AG08395 (cell line): ENCODE measurements around the gene MFSD2A.
"Not testable (repeated sequence)": the region's sequence is repeated elsewhere in the genome, so short reads cannot be mapped to it uniquely, and the experiment has no call there.

Source experiments
- DNase-seq: peaks from one replicate; pipeline ENCODE4 v3.0.0; 2012; ENCODE audit warnings: mixed read lengths, low spot score

The MFSD2A gene

DNA sequence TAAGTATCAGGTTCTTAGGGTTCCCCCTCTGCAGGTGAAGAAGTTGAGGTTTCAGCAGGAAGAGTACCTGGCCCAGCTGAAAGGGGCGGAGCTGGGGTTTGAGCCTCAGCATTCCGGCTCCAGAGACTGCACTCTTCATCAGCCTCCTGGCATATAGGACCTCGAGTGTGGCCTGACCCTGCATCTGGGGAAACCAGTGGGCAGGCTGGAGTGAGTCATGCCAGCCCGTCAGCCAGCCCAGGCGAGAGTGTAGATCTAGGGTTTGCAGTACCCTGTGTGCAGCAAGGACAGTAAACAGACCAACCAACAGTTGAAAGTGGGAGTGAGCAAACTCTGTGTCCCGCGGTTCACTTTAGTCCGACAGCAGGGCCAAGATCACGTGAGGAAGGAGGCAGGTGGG is 14.1 kb downstream of the MFSD2A start:
- DNase-seq = no peak

DNA sequence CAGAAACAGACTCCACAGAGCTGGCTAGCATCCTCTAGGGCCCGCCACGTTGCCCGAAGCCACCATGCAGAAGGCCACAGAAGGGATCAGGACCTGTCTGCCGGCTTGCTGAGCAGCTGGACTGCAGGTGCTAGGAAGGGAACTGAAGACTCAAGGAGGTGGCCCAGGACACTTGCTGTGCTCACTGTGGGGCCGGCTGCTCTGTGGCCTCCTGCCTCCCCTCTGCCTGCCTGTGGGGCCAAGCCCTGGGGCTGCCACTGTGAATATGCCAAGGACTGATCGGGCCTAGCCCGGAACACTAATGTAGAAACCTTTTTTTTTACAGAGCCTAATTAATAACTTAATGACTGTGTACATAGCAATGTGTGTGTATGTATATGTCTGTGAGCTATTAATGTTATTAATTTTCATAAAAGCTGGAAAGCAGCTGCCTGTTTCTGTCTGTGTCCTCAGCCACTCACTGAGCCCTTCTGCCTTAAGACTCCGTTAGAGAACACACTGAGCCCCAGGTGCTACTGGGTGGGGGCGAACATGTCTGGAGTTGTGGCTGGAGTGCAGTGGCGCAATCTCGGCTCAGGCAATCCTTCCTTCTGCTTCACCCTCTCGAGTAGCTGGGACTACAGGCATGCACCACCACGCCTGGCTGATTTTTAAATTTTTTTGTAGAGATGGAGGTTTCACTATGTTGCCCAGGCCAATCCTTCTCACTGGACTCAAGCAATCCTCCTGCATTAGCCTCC is 14.8 kb downstream of the MFSD2A start:
- DNase-seq = no peak

DNA sequence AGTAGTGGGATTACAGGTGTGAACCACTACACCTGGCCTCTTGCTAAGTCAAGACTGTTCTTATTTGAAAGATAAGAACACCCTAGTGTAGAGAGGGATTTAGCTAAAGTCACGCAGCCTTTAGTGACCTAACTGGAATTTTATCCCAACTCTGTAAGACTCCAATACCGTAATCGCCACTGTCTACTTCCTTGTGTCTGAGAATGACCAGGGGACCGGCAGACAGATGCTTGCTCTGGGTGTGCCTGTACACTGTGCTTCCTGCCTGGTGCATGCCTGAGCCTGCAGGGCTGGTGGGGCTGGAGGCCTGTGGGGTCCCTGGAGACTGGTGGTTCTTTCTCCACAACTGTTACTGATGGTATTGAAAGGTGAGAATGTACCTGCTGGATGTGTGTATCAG is 15.3 kb downstream of the MFSD2A start:
- DNase-seq = no peak

DNA sequence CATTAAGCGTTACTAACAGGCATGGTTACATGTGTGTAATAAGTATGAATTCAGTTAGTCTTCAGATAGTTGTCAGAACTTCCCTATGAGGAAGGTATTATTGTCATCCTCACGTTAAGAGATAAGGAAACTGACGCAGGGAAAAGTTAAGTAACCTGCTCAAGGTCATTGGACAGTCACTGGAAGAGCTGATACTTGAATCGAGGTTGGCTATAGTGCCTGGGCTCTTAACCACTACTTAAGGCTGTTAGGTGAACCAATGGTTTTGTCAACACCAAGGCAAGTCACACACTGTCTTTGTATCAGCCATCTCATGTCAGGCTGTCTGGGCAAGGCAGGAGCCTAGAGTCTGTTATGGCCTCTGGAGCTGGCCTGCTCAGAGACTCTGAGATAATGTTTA is 16.2 kb downstream of the MFSD2A start:
- no peak for DNase-seq

DNA sequence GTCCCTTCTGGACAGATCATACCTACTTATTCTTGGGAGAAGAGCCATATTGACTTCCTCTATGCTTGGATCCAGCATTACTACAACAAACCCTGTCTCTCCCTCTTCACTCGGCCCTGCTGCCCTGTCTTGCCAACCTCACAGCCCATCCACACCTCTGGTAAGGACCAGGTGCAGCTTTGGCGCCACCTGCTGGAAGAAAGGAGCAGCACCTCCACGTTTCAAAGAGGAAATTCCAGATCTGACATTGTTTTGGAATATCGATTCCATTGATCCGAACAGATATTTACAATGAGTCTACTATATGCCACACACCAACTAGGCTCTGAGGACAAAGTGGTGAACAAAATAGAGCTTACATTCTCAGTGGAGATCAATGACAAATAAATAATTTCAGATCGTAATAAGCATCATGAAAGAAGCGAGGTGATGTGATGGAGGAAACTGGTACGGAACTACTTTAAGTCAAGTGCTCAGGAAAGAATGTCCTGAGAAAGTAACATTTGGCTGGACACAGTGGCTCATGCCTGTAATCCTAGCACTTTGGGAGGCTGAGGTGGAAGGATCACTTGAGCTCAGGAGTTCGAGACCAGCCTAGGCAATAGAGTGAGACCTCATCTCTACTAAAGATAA is 18.7 kb downstream of the MFSD2A start:
- peak; percentile 82 for DNase-seq

DNA sequence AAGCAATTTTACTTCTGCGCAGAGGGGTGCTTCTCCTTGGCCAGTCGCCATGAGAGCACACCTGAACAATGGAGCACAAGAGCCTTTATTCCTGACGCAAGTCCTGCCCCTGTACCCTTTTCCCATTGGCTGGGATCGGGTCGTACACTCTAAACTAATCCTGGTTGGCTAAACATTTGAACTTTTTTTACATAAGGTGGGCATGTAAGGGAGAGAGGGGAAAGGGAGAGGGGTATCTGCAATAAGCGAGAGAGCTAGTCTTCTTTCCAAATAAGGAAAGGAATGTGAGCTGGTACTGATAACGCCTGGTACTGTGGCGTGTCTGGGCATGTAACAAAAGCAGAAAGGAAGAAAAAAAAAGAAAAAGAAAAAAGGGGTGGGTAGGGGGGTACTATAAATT is 21.8 kb downstream of the MFSD2A start:
- DNase-seq = no peak

DNA sequence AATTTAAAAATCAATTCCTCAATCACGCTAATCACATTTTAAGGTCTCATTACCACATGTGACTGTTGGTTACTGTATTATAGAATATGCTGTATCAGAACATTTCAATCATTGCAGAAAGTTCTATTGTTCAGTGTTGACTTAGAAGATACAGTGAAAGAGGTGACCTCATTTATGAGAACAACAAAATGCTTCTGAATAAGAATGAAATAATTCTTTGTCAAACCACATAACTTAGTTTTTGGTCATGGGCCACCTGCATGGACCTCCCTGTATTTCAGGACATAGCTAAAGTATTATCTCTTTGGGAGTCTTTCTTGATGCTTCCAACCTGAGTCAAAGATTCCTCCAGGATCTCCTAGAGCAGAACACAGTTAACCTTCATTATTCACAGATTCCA is 22.3 kb downstream of the MFSD2A start:
- no peak for DNase-seq

DNA sequence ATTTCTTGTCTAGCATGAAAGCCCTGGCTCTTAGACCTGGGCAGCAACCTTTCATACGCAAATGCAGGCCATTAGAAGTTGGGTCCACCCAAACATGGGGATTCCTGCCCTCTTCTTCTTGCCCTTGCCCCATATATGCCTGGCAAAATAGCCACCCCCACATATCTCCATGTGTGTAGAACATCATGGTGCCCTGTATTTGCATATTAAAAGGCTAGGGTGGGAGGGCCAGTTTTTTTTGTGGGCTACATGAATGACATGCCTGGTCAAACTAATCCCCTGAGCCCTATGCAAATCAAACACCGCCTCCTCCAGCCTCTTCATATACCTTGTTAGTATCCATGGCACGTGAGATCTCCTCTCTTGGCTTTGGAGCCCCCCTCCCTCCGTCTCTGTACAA is 24.7 kb downstream of the MFSD2A start:
- DNase-seq = no peak

DNA sequence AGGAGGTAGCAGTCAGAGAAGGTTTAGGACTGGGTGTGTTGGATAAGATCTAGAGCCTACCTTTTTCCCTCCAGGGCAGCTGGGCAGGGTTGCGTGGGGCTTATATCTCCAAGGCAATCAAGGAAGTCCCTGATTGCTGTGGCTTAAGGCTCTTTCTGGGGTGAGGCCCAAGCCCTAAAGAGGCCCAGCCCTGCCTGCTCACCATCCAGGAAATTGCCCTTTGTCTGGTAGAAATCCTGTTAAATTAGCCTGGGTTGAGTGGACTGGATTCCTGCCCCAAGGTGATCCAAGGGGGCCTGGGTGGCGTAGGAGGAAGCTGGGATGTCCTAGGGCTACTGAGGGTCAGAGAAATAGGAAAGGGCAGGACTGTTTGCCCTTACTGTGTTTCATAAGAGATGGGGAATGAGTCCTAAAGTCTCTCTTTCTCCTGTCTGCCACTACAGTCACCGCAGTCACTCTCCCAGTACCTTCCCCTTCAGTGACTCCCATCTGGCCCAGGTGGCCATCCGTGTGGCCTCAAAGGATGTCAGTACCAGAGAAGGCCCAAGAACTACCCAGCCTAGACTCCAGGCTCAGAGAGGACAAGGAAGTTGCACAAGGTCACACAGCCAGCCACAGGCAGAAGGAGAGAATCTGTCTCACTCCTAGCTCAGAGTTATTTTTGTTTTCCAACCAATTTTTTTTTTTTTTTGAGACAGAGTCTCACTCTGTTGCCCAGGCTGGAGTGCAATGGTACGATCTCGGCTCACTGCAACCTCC is 25.8 kb downstream of the MFSD2A start:
- DNase-seq = no peak

DNA sequence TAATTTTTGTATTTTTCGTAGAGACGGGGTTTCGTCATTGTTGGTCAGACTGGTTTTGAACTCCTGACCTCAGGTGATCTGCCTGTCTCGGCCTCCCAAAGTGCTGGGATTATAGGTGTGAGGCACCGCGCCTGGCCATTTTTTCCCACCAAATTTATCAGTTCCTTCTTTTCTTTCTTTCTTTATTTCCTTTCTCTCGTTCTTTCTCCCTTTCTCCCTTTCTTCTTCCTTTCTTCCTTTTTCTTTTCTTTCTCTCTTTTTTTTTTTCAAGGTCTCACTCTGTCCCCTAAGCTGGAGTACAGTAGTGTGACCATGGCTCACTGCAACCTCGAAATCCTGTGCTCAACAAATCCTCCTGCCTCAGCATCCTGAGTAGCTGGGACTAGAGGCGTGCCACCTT is 26.4 kb downstream of the MFSD2A start:
- DNase-seq = no peak

DNA sequence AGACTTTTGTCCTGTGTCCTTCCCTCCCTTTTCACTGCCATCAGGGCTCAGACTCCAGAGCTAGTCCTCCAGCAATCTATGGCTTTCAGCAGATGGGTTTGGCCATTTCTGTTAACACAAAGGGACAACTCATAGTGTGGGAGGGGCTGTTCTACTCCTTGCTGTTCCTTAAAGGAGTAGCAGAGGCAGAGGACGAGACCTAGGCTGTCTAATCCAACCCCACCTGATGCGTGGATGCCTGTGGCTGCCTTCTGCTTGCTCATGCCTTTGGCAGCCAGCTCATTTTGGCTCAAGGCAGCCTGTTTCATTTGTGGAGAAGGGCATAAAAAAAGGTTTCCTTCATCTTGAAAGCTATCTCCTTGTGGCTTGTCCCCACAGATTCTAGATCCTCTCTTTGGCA is 27.0 kb downstream of the MFSD2A start:
- DNase-seq = peak; percentile 92

DNA sequence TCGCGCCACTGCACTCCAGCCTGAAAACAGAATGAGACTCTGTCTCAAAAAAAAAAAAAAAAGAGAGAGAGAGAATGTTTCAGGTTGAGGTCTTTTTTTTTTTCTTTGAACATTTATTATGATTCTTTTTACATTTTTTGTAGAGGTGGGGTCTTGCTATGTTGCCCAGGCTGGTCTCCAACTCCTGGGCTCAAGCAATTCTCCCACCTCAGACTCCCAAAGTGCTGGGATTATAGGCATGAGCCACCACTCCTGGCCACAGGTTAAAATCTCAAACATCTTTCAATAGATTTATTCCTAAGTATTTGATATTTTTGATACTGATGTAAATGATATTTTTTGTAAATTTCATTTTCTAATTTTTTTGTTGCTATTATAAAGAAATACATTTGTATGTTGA is 29.5 kb downstream of the MFSD2A start:
- not testable (repeated sequence) for DNase-seq

DNA sequence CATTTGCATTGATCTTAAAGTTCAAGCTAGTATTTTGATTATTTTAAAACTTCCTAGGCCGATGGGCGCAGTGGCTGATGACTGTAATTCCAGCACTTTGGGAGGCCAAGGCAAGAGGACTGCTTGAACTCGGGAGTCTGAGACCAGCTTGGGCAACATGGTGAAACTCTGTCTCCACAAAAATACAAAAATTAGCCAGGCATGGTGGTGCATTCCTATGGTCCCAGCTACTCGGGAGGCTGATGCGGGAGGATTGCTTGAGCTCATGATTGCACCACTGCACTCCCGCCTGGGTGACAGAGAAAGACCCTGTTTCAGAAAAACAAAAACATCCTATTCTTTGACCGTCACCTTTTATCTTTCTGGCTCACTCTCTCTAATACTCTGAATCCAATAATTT is 30.0 kb downstream of the MFSD2A start:
- no peak for DNase-seq

DNA sequence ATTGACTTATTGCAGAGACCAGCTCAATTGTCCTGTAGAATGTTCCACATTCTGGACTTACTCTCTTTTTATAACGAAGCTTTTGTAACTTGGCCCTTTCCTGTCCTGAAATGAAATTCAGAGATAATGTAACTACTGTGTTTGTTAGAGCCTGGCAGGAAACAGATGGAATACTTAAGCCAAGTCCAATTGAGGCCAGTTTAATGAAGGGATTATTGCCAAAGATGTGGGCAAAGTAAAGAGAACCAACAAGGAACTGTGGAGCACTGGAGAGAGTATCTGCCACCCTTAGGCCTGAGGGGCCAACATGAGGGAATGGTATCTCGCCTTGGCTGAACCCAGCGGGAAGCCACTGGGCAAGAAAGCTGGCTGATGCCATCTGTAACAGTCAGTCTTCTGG is 32.9 kb downstream of the MFSD2A start:
- DNase-seq = no peak

DNA sequence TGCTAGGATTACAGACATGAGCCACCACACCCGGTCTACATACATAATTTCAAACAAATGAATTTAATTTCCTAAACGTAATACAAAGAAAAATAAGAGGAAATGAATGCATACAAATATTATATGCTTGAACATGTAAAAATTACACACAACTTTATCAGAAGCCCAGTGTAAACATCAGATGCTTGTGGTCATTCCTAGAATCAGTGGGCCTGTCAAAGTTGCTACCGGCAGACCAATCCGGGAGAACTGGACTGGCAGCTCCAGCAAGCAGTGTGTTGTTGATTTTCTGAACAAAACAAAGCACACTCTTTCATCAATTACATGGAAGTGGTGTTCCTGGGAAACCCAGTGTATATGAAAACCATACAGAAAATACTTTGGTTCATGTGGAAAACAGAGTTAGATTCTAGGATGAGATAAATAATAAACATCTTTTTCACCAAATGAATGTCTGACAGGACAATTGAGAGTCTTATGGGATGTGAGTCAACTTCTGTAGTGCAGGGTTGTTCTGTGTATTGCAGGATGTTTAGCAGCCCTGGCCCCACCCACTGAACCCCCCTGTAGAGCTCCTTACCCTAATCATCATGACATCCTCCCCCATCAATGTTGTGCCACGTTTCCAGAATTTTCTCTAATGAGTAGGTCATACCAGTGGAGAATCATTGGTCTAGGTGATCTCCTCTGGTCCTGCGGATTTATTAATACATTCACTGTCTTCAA is 33.8 kb downstream of the MFSD2A start:
- DNase-seq = no peak

DNA sequence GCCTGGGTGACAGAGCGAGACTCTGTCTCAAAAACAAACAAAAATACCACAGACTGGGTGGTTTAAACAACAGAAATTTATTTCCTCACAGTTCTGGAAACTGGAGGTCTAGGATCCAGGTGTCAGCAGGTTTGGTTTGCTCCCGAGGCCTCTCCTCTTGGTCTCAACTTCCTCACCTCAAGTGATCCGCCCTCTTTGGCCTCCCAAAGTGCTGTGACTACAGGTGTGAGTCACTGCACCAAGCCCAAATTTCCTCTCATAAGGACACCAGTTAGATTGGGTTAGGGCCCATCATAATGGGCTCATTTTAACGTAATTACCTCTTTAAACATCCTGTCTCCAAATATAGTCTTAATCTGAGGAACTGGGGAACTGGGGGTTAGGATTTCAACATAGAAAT is 35.5 kb downstream of the MFSD2A start:
- no peak for DNase-seq

DNA sequence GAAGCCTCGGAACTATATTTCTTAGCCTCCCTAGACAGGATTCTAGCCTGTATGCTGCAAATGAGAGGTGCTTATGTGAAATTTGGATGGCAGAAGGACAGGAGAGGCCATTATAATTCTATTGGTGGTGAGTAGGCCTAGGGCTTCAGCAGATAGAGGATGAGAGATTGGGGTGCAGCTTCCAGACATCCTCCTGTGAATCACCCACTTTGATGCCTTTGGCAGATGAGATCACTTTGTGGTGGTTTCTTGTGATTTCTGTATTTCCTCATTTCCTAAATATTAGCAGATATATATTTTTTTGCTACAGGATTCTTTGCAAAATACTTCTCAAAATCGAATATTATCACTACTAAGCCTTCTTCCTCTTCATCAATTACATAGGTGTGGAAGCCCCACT is 37.3 kb downstream of the MFSD2A start:
- DNase-seq = peak; percentile 41

DNA sequence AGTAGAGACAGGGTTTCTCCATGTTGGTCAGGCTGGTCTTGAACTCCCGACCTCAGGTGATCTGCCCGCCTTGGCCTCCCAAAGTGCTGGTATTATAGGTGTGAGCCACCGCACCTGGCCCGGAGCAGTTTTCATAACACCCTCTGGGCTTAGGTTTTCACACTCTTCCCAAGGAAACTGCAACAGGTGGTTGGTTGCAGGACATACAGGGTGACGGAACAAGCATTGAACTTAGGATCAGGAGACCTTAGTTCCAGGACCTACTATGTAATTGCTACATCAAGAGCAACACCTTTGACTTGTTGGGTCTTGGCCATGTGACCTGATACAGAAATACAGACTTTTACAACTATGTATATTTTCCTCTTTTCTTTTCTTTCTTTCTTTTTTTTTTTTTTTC is 37.9 kb downstream of the MFSD2A start:
- no peak for DNase-seq

DNA sequence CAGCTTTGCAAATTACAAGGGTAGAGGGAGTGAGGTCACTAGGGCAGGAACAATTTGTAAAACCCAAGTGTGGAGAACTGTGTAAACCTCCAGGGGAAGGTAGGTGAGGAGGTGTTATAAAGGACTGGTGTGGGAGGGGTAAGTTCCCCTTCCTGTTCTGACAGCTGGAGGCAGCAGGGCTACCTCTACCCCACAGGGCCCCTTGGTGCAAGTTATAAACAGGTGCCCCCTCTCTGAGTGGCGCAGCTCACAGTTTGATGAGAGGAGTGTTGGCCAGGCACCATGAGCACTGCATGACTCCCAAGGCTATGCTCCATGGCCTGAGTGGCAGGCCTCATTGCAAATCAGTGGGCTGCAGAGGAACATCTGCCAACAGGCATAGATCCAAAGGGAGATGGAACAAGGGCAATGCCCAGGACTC is 41.0 kb downstream of the MFSD2A start:
- no peak for DNase-seq

DNA sequence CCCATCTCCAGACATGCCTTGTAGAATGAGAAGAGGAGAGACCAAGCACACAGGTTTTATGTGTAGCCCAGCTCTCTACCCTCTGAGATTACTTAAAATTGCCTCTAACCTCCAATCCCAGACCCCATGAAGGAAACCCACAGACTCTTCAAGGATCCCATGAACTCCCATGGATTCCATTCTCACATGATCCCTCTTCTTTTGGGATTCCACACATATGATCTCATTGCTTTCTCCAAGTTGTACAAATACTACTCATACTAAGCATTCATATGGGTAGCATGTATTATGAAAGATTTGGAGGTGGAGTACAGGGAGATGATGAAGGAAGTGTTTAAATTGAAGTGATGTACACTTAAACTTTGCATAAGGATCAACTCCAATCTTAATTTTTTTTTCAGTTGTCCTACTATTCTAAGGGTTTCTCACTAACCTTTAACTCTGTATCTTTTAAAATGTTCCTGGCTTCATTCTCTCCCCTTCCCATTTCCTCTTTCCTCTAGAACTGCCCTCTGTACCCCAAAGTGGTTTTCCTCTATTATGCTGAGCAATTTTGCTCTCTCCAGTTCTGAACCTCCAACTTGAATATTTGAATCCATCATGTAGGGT is 41.6 kb downstream of the MFSD2A start:
- DNase-seq = no peak

DNA sequence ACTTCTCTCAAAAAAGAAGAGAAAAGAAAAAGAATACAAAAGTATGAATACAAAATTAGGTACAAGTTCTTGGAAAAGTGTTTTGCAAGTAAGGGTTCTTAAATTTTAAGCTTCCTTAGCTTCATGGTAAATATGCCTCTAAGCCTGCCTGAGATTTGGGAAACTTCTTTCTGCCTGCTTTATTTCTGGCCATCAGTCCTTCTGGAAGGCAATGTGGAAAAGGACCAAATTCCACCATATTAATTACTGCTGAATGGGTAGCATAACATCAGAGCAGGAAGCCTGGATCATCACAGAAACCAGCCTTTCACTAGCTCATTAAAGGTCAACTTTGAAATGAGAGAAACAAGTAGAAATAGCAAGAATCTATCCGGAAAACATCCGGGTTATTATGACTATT is 46.5 kb downstream of the MFSD2A start:
- no peak for DNase-seq
